ENCODE data around the gene PRICKLE2.

DNA sequence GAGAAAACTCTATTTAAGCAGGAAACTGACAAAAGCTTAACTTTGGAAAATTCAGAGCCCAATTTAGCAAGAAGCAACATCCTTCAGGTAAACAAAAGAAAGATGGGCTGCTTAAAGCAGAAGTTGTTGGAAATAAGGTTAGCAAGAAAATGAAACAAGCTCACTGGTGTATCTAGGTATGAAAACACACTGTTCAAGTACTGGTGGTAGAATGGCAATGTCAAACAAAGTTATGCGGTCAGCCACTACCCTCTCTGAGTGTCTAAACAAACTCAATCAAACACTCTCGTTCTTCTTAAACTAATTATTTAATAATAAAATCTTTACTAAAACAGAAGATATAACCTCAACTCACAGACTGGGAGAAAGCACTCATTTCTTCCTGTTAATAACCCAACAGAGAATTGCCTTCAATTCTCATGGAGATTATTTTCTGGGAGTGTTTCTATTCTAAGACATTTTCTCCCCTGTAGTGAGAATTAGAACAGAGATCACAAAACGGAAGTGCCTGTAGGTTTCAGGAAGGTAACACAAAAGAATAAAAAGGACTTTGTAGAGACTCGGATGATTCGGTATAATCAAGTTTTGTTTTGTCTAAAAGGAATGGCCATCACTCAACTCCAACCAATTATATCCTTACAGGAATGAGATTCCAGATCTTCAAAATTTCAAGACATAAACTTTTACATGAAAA, 28.9 kb downstream of the PRICKLE2 start:
- TF ChIP-seq, protein P1, sequence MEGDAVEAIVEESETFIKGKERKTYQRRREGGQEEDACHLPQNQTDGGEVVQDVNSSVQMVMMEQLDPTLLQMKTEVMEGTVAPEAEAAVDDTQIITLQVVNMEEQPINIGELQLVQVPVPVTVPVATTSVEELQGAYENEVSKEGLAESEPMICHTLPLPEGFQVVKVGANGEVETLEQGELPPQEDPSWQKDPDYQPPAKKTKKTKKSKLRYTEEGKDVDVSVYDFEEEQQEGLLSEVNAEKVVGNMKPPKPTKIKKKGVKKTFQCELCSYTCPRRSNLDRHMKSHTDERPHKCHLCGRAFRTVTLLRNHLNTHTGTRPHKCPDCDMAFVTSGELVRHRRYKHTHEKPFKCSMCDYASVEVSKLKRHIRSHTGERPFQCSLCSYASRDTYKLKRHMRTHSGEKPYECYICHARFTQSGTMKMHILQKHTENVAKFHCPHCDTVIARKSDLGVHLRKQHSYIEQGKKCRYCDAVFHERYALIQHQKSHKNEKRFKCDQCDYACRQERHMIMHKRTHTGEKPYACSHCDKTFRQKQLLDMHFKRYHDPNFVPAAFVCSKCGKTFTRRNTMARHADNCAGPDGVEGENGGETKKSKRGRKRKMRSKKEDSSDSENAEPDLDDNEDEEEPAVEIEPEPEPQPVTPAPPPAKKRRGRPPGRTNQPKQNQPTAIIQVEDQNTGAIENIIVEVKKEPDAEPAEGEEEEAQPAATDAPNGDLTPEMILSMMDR (IDR thresholded peaks at IDR 0.05; ENCODE audit: low read length) = no peak
- TF ChIP-seq EZH2 (IDR thresholded peaks at IDR 0.05; ENCODE audit: borderline replicate concordance, low read length) = no peak
